Heart left ventricle (tissue), 13 donors: ENCODE measurements around the gene SUMF1.

Source experiments
- CTCF ChIP-seq, 12 donors: fragments of 200-600 bp; sonication (generic) in 4 of 12; IDR thresholded peaks; one replicate each; pipeline versions ENCODE4 v1.5.0 to v1.8.0; 2018 to 2022; ENCODE audit warnings: antibody characterized with exemption in 12 of 12, mild to moderate bottlenecking in 5 of 12
- POLR2A ChIP-seq, 2 donors: fragments of 450-650 bp; IDR thresholded peaks; one replicate each; pipeline ENCODE4 v1.6.1; 2017; ENCODE audit warnings: antibody characterized with exemption in 2 of 2, mild to moderate bottlenecking in 2 of 2, moderate library complexity in 2 of 2
- donor health status: ischemic (EF 13 %, LVEDD 7.1; RV severe dilation, severe dysfunction).
- donor health status: DM: no; HTN: yes; CAD: no.
- donor health status: DM: no; HTN: no; CAD: no.
- donor health status: ischemic (EF 25% LVEDD 6.9; RV normal size, moderate dysfunction).
- donor health status: ischemic (EF 25% LVEDD 5.7; RV mildly dilated, moderate dysfunction).
- donor health status: ischemic (EF 35%, LVEDD 5.7; RV mildly dilated, moderate dysfunction).
- donor health status: nonischemic (EF 11% LVEDD 7.7; RV severe dilation, severe dysfunction).
- donor health status: DM: yes; HTN: yes; CAD: no.
- donor health status: PGD.
- donor health status: ischemic (EF 29% LVEDD 5.4; RV normal size, mild dysfunction).
- donor health status: nonischemic (EF 23%, LVEDD 6.1; RV moderate dilation, normal function).

DNA sequence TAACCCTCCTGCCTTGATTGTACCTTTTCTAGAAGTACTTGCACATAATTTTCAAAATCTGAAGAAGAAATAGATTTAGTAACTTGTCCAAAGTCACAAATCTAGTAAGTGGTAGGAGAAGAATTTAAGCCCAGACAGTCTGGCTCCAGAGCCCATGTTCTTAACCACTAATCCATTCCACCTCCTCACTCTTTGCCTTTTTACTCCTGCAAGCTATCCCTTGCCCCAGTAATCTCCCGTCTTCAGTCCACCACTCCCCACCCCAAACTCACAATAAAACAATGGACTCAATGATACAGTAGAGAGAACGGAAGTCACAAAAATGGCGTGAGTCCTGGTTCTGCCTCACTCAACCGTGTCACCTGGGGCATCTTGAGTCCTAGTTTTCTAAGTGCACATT, 115.2 kb downstream of the SUMF1 start:
- TF ChIP-seq POLR2A (IDR thresholded peaks at IDR 0.05) (no peak), CTCF (IDR thresholded peaks at IDR 0.05) (no peak)
